Nephron progenitor cell (in vitro differentiated cells): ENCODE data around the gene FAM184B.

Experiments
- DNase-seq: peaks from one replicate; pipeline ENCODE4 v3.0.0; 2021
- H3K27ac Mint-ChIP-seq: 2 replicates; pipeline ENCODE4 v1.8.0; 2021; ENCODE audit warnings: mild to moderate bottlenecking, moderate library complexity, mixed read lengths
- H3K27me3 Mint-ChIP-seq: 2 replicates; pipeline ENCODE4 v1.8.0; 2021; ENCODE audit warnings: mild to moderate bottlenecking, low read depth, mixed read lengths; ENCODE audit not compliant: poor library complexity
- H3K36me3 Mint-ChIP-seq: 2 replicates; pipeline ENCODE4 v1.8.0; 2021; ENCODE audit warnings: low read depth, mixed read lengths
- H3K4me1 Mint-ChIP-seq: 2 replicates; pipeline ENCODE4 v1.8.0; 2021; ENCODE audit warnings: mixed read lengths
- H3K4me3 Mint-ChIP-seq: 2 replicates; pipeline ENCODE4 v1.8.0; 2021; ENCODE audit warnings: mild to moderate bottlenecking, moderate library complexity, mixed read lengths
- H3K9me3 Mint-ChIP-seq: 2 replicates; pipeline ENCODE4 v1.8.0; 2021; ENCODE audit warnings: mild to moderate bottlenecking, moderate library complexity, mixed read lengths
- CTCF ChIP-seq: fragments of 200-600 bp; sonication (generic); IDR thresholded peaks from 2 replicates; pipeline ENCODE4 v1.5.0; 2021; ENCODE audit warnings: antibody characterized with exemption

FAM184B gene

GRCh38 chr4:17698116-17698515, 83.3 kb downstream of the FAM184B start:
- Mint-ChIP-seq H3K27ac (no peak overlapping the region), H3K4me1 (peaks cover 9% of the 10 kb centered on the region), H3K36me3 (peaks cover 5% of the 10 kb centered on the region), H3K4me3 (no peak overlapping the region), H3K27me3 (peaks cover 7% of the 10 kb centered on the region), H3K9me3 (peaks cover 19% of the 10 kb centered on the region)
- DNase-seq: no peak
- TF ChIP-seq CTCF: no peak

GRCh38 chr4:17695341-17695740, 86.1 kb downstream of the FAM184B start:
- Mint-ChIP-seq H3K4me3 (no peak overlapping the region), H3K4me1 (no peaks in the 10 kb centered on the region), H3K36me3 (peaks cover 5% of the 10 kb centered on the region), H3K27me3 (peaks cover 6% of the 10 kb centered on the region), H3K27ac (no peak overlapping the region), H3K9me3 (peaks cover 16% of the 10 kb centered on the region)
- DNase-seq: no peak
- no peak for TF ChIP-seq CTCF

GRCh38 chr4:17694552-17694951, 86.9 kb downstream of the FAM184B start:
- H3K27ac Mint-ChIP-seq: peak overlapping the region; percentile 21
- peaks cover 10% of the 10 kb centered on the region for H3K9me3 Mint-ChIP-seq
- H3K36me3 Mint-ChIP-seq: peaks cover 4% of the 10 kb centered on the region
- H3K4me1 Mint-ChIP-seq: no peaks in the 10 kb centered on the region
- DNase-seq: no peak
- TF ChIP-seq CTCF: no peak
- peaks cover 6% of the 10 kb centered on the region for H3K27me3 Mint-ChIP-seq
- H3K4me3 Mint-ChIP-seq: no peak overlapping the region

GRCh38 chr4:17690898-17691297, 90.5 kb downstream of the FAM184B start:
- DNase-seq: no peak
- H3K4me1 Mint-ChIP-seq: peaks cover 17% of the 10 kb centered on the region
- H3K9me3 Mint-ChIP-seq: no peaks in the 10 kb centered on the region
- H3K27me3 Mint-ChIP-seq: peaks cover 7% of the 10 kb centered on the region
- no peak for TF ChIP-seq CTCF
- no peaks in the 10 kb centered on the region for H3K36me3 Mint-ChIP-seq
- H3K27ac Mint-ChIP-seq: no peak overlapping the region
- H3K4me3 Mint-ChIP-seq: no peak overlapping the region

GRCh38 chr4:17690135-17690534, 91.3 kb downstream of the FAM184B start:
- TF ChIP-seq CTCF: no peak
- Mint-ChIP-seq H3K27ac (no peak overlapping the region), H3K4me1 (peaks cover 17% of the 10 kb centered on the region), H3K4me3 (no peak overlapping the region), H3K36me3 (no peaks in the 10 kb centered on the region), H3K9me3 (no peaks in the 10 kb centered on the region), H3K27me3 (peaks cover 11% of the 10 kb centered on the region)
- no peak for DNase-seq

- H3K4me3 Mint-ChIP-seq: no peak overlapping the region
- DNase-seq: no peak
- H3K36me3 Mint-ChIP-seq: no peaks in the 10 kb centered on the region
Measured at GRCh38 chr4:17688011-17688441, 93.4 kb downstream of the FAM184B start.

More at GRCh38 chr4:17688011-17688441, 93.4 kb downstream of the FAM184B start:
- TF ChIP-seq CTCF: no peak
- Mint-ChIP-seq H3K9me3 (no peaks in the 10 kb centered on the region), H3K4me1 (peaks cover 17% of the 10 kb centered on the region), H3K27me3 (peaks cover 11% of the 10 kb centered on the region), H3K27ac (peak overlapping the region; percentile 37)
